ENCODE results near the gene NPR1. TPM values are rescaled to one million over a fixed set of nuclear protein-coding genes. Genes with fewer than 3 reads are reported as not detected.

NPR1 gene
- total RNA-seq, 1 donor from 2014 or later = 57.1 TPM

- no peaks in the 10 kb centered on the region for H3K9me3 Mint-ChIP-seq (ENCODE audit: unreplicated experiment)
- H3K27me3 Mint-ChIP-seq (ENCODE audit: unreplicated experiment) = peaks cover 3% of the 10 kb centered on the region
- H3K4me3 Mint-ChIP-seq (ENCODE audit: unreplicated experiment) = no peak overlapping the region
- TF ChIP-seq CTCF (IDR thresholded peaks at IDR 0.05; ENCODE audit: unreplicated experiment) = no peak
- no peak overlapping the region for H3K27ac Mint-ChIP-seq (ENCODE audit: unreplicated experiment)
- peaks cover 14% of the 10 kb centered on the region for H3K4me1 Mint-ChIP-seq (ENCODE audit: unreplicated experiment)
- H3K36me3 Mint-ChIP-seq (ENCODE audit: low read depth, unreplicated experiment) = peaks cover 22% of the 10 kb centered on the region
- no peak for DNase-seq (ENCODE audit: low spot score)
Measured at GRCh38 chr1:153693466-153693865, 15.0 kb downstream of the NPR1 start.

GRCh38 chr1:153696741-153697140 lies 18.3 kb downstream of the NPR1 start:
- H3K9me3 Mint-ChIP-seq (ENCODE audit: unreplicated experiment) = no peaks in the 10 kb centered on the region
- H3K4me1 Mint-ChIP-seq (ENCODE audit: unreplicated experiment) = peaks cover 18% of the 10 kb centered on the region
- no peak for TF ChIP-seq CTCF (IDR thresholded peaks at IDR 0.05; ENCODE audit: unreplicated experiment)
- peak overlapping the region; percentile 99 for H3K27ac Mint-ChIP-seq (ENCODE audit: unreplicated experiment)
- DNase-seq (ENCODE audit: low spot score) = no peak
- no peak overlapping the region for H3K4me3 Mint-ChIP-seq (ENCODE audit: unreplicated experiment)
- no peaks in the 10 kb centered on the region for H3K36me3 Mint-ChIP-seq (ENCODE audit: low read depth, unreplicated experiment)
- H3K27me3 Mint-ChIP-seq (ENCODE audit: unreplicated experiment) = peaks cover 2% of the 10 kb centered on the region

DNA sequence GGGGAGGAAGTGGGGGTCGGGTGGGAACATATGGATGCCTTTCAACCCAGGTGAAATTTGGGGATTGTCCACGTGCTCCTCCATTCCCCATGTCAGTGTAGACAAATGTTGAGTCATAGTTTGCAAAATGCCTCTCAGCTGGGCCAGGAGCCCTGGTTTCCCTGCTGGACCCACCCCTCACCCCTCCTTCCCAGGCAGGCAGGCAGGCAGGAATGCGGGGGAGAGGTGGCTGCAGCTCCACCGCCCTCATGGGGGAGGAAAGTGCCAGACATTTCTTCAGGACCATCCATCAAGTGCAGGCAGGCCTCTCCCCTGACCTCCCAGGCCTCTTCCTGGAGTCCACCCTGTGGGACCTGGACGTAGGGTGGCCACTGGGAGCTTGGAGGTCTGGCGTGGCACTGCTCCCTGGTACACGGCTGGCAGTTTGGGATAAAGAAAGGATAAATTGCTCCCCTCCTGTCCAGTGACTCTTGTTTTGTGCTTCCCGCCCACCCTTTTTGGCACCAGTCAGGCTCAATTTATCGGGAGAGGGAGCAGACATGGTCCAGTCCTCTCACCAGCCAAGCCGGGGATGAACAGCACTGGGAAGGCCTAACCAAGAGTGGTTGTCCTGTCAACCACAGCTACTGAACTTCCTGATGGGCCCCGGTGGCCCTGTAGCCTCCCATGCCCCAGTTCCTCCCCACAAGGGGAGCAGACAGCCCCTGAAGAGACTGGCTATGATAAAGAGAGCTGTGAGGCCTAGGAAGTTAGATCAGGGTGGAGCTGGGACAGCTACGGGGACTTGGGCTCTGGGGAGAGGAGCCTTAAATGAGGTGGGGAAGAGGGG lies 18.9 kb downstream of the NPR1 start:
- Mint-ChIP-seq H3K4me3 (ENCODE audit: unreplicated experiment) (peak overlapping the region; percentile 34), H3K27me3 (ENCODE audit: unreplicated experiment) (peaks cover 2% of the 10 kb centered on the region), H3K9me3 (ENCODE audit: unreplicated experiment) (no peaks in the 10 kb centered on the region), H3K4me1 (ENCODE audit: unreplicated experiment) (peaks cover 18% of the 10 kb centered on the region), H3K36me3 (ENCODE audit: low read depth, unreplicated experiment) (no peaks in the 10 kb centered on the region), H3K27ac (ENCODE audit: unreplicated experiment) (peak overlapping the region; percentile 99)
- TF ChIP-seq CTCF (IDR thresholded peaks at IDR 0.05; ENCODE audit: unreplicated experiment) = no peak
- DNase-seq (ENCODE audit: low spot score) = peak; percentile 24

- Mint-ChIP-seq H3K4me1 (ENCODE audit: unreplicated experiment) (peaks cover 18% of the 10 kb centered on the region), H3K9me3 (ENCODE audit: unreplicated experiment) (no peaks in the 10 kb centered on the region), H3K4me3 (ENCODE audit: unreplicated experiment) (no peak overlapping the region), H3K36me3 (ENCODE audit: low read depth, unreplicated experiment) (no peaks in the 10 kb centered on the region), H3K27me3 (ENCODE audit: unreplicated experiment) (peaks cover 2% of the 10 kb centered on the region), H3K27ac (ENCODE audit: unreplicated experiment) (peak overlapping the region; percentile 99)
- DNase-seq (ENCODE audit: low spot score) = peak; percentile 73
- TF ChIP-seq CTCF (IDR thresholded peaks at IDR 0.05; ENCODE audit: unreplicated experiment) = no peak
Measured at GRCh38 chr1:153698020-153698922, 19.8 kb downstream of the NPR1 start.

All from endothelial cell (in vitro differentiated cells).